ENCODE measurements around the gene USP21.

USP21 gene

GRCh38 chr1:161196521-161197451 is 37.5 kb downstream of the USP21 start:
- no peak for DNase-seq

- DNase-seq = no peak
These were observed 38.4 kb downstream of the USP21 start for GRCh38 chr1:161197560-161198193.

- DNase-seq = no peak
These were observed 39.0 kb downstream of the USP21 start for GRCh38 chr1:161198194-161198896.

- no peak for DNase-seq
These were observed 39.7 kb downstream of the USP21 start, which contains the start of gene ADAMTS4 for GRCh38 chr1:161198897-161199431. Gene ADAMTS4, minus strand, starts transcription at chr1:161199054. Its CDS starts 427 bp downstream, at chr1:161198627.

GRCh38 chr1:161199506-161200139 is 40.3 kb downstream of the USP21 start:
- no peak for DNase-seq

GRCh38 chr1:161200421-161200991 is 41.2 kb downstream of the USP21 start:
- DNase-seq = no peak

- DNase-seq = no peak
These were observed 41.9 kb downstream of the USP21 start for GRCh38 chr1:161200992-161201835.

GRCh38 chr1:161201836-161202712 is 42.8 kb downstream of the USP21 start, which contains the start of gene NDUFS2:
Gene NDUFS2, plus strand, starts transcription at chr1:161202367. Its CDS starts 19 bp downstream, at chr1:161202386.
- peak; percentile 97 for DNase-seq

- DNase-seq = no peak
These were observed 47.3 kb downstream of the USP21 start for GRCh38 chr1:161206411-161207140.

- DNase-seq = no peak
These were observed 47.9 kb downstream of the USP21 start for GRCh38 chr1:161207173-161207572.

- DNase-seq = peak; percentile 47
These were observed 50.6 kb downstream of the USP21 start for GRCh38 chr1:161209790-161210409.

- DNase-seq = no peak
These were observed 55.1 kb downstream of the USP21 start for GRCh38 chr1:161214369-161214768.

- DNase-seq = no peak
These were observed 55.8 kb downstream of the USP21 start, which contains the start of gene FCER1G for GRCh38 chr1:161215076-161215475. Gene FCER1G, plus strand, starts transcription at chr1:161215295. Its CDS starts 27 bp downstream, at chr1:161215322.

All from NCI-H748 treated with DMSO at 0.1 percent for 48 hours (cell line).